HEK293T (cell line): ENCODE measurements around the gene MAST2.

Experiments
- CTCF ChIA-PET: fragments of 350-600 bp; formaldehyde crosslinking; extraction: SDS; loops from one replicate; lab custom pipeline; 2021; ENCODE audit warnings: antibody characterized with exemption, inconsistent platforms; lab: Yijun Ruan, JAX
- POLR2A ChIA-PET: fragments of 350-600 bp; formaldehyde crosslinking; extraction: SDS; loops from one replicate; lab custom pipeline; 2020; ENCODE audit warnings: antibody characterized with exemption, inconsistent platforms; lab: Yijun Ruan, JAX
- DNase-seq: peaks from one replicate; pipeline ENCODE4 v3.0.0; 2012; ENCODE audit warnings: mixed read lengths; ENCODE audit errors: extremely low spot score
- ARNT ChIP-seq: fragments of 450-650 bp; IDR thresholded peaks from 2 replicates; pipeline ENCODE4 v1.6.1; 2017; ENCODE audit warnings: mild to moderate bottlenecking
- BHLHE40 ChIP-seq: fragments of 450-650 bp; IDR thresholded peaks from 2 replicates; pipeline ENCODE4 v1.6.1; 2016; ENCODE audit warnings: mild to moderate bottlenecking, moderate library complexity, borderline replicate concordance
- CTBP1 ChIP-seq: fragments of 450-650 bp; IDR thresholded peaks from 2 replicates; pipeline ENCODE4 v1.6.1; 2016; ENCODE audit warnings: borderline replicate concordance
- ELF4 ChIP-seq: fragments of 450-650 bp; IDR thresholded peaks from 2 replicates; pipeline ENCODE4 v1.6.1; 2017; ENCODE audit warnings: antibody characterized with exemption
- FOXA1 ChIP-seq: fragments of 450-650 bp; IDR thresholded peaks from 2 replicates; pipeline ENCODE4 v1.6.1; 2016; ENCODE audit warnings: mild to moderate bottlenecking
- FOXK2 ChIP-seq: fragments of 450-650 bp; IDR thresholded peaks from 2 replicates; pipeline ENCODE4 v1.6.1; 2016; ENCODE audit warnings: mild to moderate bottlenecking
- FOXM1 ChIP-seq: fragments of 450-650 bp; IDR thresholded peaks from 2 replicates; pipeline ENCODE4 v1.6.1; 2017; ENCODE audit warnings: mild to moderate bottlenecking, borderline replicate concordance
- HDGF ChIP-seq: fragments of 450-650 bp; IDR thresholded peaks from 2 replicates; pipeline ENCODE4 v1.6.1; 2017; ENCODE audit warnings: antibody characterized with exemption, borderline replicate concordance
- L3MBTL2 ChIP-seq: fragments of 450-650 bp; conservative IDR thresholded peaks from 2 replicates; pipeline ENCODE4 v1.6.1; 2016; ENCODE audit warnings: mild to moderate bottlenecking
- LEF1 ChIP-seq: fragments of 450-650 bp; IDR thresholded peaks from 2 replicates; pipeline ENCODE4 v1.6.1; 2017; ENCODE audit warnings: mild to moderate bottlenecking, borderline replicate concordance
- NFRKB ChIP-seq: fragments of 450-650 bp; IDR thresholded peaks from 2 replicates; pipeline ENCODE4 v1.6.1; 2016; ENCODE audit warnings: mild to moderate bottlenecking, moderate library complexity
- SP1 ChIP-seq: fragments of 450-650 bp; IDR thresholded peaks from 2 replicates; pipeline ENCODE4 v1.6.1; 2017
- SUZ12 ChIP-seq: fragments of 450-650 bp; IDR thresholded peaks from 2 replicates; pipeline ENCODE4 v1.6.1; 2016; ENCODE audit warnings: mild to moderate bottlenecking
- TARDBP ChIP-seq: fragments of 450-650 bp; IDR thresholded peaks from 2 replicates; pipeline ENCODE4 v1.6.1; 2016
- ZNF384 ChIP-seq: fragments of 450-650 bp; IDR thresholded peaks from 2 replicates; pipeline ENCODE4 v1.6.1; 2016
- TF ChIP-seq, protein P1 (sequence below): fragments of 450-650 bp; IDR thresholded peaks from 2 replicates; pipeline ENCODE4 v1.6.1; 2016

The MAST2 gene

DNA sequence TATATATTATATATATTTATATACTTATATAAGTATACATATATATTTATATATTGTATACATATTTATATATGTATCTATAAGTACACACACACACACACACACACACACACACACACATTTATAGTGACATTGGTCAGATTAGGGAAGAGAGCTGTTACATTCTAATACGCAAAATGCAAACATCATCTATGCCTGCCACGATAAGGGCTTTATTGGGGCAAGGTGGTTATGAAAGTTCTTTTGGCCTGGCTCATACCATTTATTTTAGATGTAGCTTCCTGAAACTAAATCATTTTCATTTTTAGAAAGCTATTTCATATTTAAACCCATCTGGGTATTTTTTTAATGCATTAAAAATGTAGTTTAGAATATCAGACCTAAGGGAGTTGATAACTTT, 82.8 kb downstream of the MAST2 start:
- no peak for DNase-seq
- ChIA-PET CTCF (interaction anchor here (0.8 to 1.2 kb wide), 2 partner anchors 11 to 28 kb away, joined by 3 to 4 read pairs; no protein-coding TSS in a partner anchor), POLR2A (interaction anchor here (1.3 kb wide), 1 partner anchor 364 kb away, joined by 4 read pairs; the partner anchor contains the start of gene PRDX1)
- TF ChIP-seq L3MBTL2 = no peak
- TF ChIP-seq, protein P1, sequence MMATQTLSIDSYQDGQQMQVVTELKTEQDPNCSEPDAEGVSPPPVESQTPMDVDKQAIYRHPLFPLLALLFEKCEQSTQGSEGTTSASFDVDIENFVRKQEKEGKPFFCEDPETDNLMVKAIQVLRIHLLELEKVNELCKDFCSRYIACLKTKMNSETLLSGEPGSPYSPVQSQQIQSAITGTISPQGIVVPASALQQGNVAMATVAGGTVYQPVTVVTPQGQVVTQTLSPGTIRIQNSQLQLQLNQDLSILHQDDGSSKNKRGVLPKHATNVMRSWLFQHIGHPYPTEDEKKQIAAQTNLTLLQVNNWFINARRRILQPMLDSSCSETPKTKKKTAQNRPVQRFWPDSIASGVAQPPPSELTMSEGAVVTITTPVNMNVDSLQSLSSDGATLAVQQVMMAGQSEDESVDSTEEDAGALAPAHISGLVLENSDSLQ = no peak

DNA sequence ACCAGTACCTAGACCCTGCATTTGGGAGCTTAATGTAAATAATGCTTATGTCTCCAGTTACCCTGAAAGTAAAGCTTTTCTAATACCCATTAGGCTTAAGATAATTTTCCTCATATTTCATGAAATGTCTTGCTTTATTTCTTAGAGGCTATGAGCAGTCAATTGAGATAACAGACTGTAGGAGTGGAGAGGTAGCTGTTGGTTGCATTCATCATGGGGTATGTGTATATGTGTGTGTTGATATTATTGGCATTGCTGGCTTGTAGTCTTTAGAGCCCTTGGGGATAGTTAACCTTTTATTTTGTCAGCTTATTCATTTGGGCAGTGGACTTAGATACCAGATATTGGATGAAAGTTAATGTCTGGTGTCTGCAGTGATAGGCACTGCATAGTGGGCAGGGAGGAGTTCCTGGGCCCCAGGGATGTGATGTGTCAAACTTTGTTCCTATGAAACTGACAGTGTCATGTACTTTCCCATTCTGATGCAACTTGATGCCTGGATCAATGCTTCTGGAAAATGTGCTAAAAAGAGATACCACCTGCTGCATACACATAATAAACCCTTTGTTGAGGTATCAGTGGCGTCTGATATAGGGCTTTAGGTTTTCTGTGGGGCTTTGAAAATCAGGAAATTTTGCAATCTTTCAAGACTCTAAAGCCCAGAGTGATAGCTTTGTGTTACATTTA, 83.9 kb downstream of the MAST2 start:
- DNase-seq = no peak
- TF ChIP-seq FOXA1 (no peak), LEF1 (no peak), CTBP1 (no peak), L3MBTL2 (no peak), TARDBP (no peak)
- ChIA-PET POLR2A (interaction anchor here (1.0 to 1.3 kb wide), 2 partner anchors 86 to 365 kb away, joined by 3 to 4 read pairs; partner anchors contain the start of gene PRDX1), CTCF (interaction anchor here (0.6 to 1.2 kb wide), 3 partner anchors 10 to 152 kb away, joined by 3 to 4 read pairs (median 3); no protein-coding TSS in a partner anchor)

DNA sequence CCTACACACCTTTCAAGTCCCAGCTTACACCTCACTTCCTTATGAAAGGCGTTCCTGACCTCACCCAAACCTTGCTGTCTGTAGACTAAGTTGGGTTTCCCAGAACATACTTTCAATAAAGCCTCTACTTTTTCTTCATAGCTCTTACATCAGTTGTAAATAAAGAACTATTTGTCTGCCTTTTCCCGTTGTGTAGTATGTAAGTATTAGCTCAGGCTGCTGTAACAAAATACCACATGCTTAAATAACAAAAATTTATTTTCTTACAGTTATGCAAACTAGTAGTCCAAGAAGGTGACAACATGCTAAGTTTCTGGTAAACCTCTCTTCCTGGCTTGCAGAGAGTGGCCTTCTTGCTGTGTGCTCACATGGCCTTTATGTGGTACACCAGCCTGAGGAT, 86.7 kb downstream of the MAST2 start:
- POLR2A ChIA-PET = no interaction called here
- TF ChIP-seq SUZ12 = no peak
- no peak for TF ChIP-seq TARDBP
- no peak for DNase-seq
- CTCF ChIA-PET = no interaction called here

DNA sequence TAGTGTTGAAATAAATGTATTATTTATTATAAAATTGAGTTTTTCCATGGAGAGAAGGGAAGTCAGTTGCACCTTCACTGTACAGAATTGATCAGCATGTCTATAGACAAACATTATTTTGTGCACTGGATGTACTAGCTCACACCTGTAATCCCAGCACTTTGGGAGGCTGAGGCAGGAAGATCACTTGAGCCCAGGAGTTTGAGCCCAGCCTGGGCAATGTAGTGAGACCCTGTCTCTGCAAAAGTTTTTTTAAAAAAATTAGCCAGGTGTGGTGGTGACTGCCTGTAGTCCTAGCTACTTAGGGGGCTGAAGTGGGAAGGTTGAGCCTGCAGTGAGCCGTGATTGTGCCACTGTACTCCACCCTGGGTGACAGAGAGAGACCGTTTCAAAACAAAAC, 87.7 kb downstream of the MAST2 start:
- ChIA-PET POLR2A (no interaction called here), CTCF (interaction anchor here (0.6 kb wide), 1 partner anchor 155 kb away, joined by 5 read pairs; no protein-coding TSS in a partner anchor)
- no peak for DNase-seq
- TF ChIP-seq SP1 = no peak
- TF ChIP-seq FOXA1 = no peak
- TF ChIP-seq ARNT = no peak
- no peak for TF ChIP-seq L3MBTL2
- TF ChIP-seq CTBP1 = no peak

DNA sequence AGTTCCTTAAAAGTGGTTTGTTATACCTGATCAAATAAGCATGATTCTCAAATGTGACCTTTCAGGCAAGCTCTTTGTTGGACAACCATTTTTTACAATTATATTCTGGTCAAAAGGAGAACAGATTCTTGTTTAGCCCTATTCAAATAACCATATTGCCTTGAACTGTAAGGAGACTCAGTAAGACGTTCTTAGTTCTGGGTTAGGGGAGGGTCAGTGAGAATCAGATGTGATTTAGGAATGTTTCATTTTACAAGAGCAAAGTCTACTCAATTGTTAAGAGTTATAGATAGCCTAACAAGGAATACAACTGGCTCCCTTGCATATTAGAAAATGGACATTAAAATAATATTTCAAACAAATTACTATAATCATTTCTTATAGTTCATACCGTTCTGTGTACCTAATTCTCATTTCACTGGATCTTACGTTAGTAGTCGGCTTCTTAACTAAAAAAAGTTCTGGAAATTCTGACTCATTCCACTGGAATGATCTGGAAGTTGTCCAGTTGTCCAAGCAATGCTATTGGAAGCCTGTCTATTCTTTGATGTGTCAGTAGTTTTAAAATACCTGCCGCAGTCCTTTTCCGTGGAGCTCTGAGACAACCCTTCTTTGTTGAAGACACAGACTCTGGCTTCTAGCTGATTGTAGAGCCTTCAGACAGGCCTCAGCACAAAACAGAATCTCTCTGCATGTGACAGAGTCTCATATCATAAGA, 88.8 kb downstream of the MAST2 start:
- DNase-seq = no peak
- POLR2A ChIA-PET = no interaction called here
- CTCF ChIA-PET = interaction anchor here (0.6 kb wide), 1 partner anchor 15 kb away, joined by 3 read pairs; no protein-coding TSS in a partner anchor
- no peak for TF ChIP-seq ELF4
- TF ChIP-seq FOXA1 = no peak
- TF ChIP-seq LEF1 = no peak
- no peak for TF ChIP-seq HDGF
- TF ChIP-seq ARNT = no peak
- no peak for TF ChIP-seq SP1
- TF ChIP-seq, protein P1 = no peak
- no peak for TF ChIP-seq L3MBTL2
- no peak for TF ChIP-seq NFRKB
- TF ChIP-seq FOXK2 = no peak
- TF ChIP-seq ZNF384 = no peak
- no peak for TF ChIP-seq SUZ12
- TF ChIP-seq BHLHE40 = no peak
- no peak for TF ChIP-seq FOXM1
- TF ChIP-seq CTBP1 = no peak
- no peak for TF ChIP-seq TARDBP

DNA sequence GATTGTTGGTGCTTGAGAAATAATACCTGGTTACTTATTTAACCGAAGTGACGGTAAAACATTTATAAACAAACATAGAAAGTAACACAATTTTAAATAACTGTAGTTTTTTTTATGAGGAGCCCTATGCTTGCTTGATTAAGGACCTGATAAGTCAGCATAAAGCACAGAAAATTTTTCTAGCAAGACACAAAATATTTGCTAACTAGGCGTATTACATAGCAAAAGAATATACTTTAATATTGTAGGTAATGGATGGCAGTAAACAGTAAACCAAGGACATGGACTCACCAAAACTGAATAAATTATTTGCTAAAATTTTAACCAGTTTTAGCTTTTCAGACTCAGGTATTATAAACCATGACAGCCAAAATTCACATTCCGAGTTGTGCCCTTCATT, 90.9 kb downstream of the MAST2 start:
- POLR2A ChIA-PET = no interaction called here
- DNase-seq = no peak
- CTCF ChIA-PET = no interaction called here
- TF ChIP-seq FOXM1 = no peak
- TF ChIP-seq ZNF384 = no peak
- TF ChIP-seq, protein P1 = no peak
- TF ChIP-seq FOXA1 = no peak
- TF ChIP-seq TARDBP = no peak
- no peak for TF ChIP-seq L3MBTL2
- no peak for TF ChIP-seq ARNT
- TF ChIP-seq NFRKB = no peak
- no peak for TF ChIP-seq FOXK2
- no peak for TF ChIP-seq SP1
- no peak for TF ChIP-seq HDGF
- TF ChIP-seq SUZ12 = no peak
- TF ChIP-seq BHLHE40 = no peak
